Left lung (tissue), 10 donors: ENCODE measurements around the gene IL27RA. TPM values are rescaled to one million over a fixed set of nuclear protein-coding genes. Genes with fewer than 3 reads are reported as not detected.

ENCODE experiments used
- ATAC-seq: fragments of 200-7000 bp; cut with Tn5 transposase; one replicate; pipeline ENCODE4 v1.9.1; 2020; ENCODE audit warnings: moderate library complexity
- DNase-seq, 4 donors: peaks; one replicate each; pipeline ENCODE4 v3.0.0-alpha.2; 2013 to 2020
- H3K27ac ChIP-seq, 2 donors: fragments of 200-600 bp; sonication (generic) in 1 of 2; one replicate each; pipeline versions ENCODE4 v1.5.0 to v1.8.0; 2020 to 2021
- H3K27me3 ChIP-seq, 2 donors: fragments of 200-600 bp; sonication (generic) in 1 of 2; one replicate each; pipeline versions ENCODE4 v1.5.0 to v1.8.0; 2020 to 2021
- H3K36me3 ChIP-seq, 2 donors: fragments of 200-600 bp; sonication (generic) in 1 of 2; one replicate each; pipeline versions ENCODE4 v1.5.0 to v1.8.0; 2020 to 2021
- H3K4me1 ChIP-seq, 2 donors: fragments of 200-600 bp; one replicate each; pipeline ENCODE4 v1.8.0; 2021
- H3K4me3 ChIP-seq, 2 donors: fragments of 200-600 bp; sonication (generic) in 1 of 2; one replicate each; pipeline versions ENCODE4 v1.5.0 to v1.8.0; 2020 to 2021; ENCODE audit warnings: mild to moderate bottlenecking in 1 of 2
- H3K9me3 ChIP-seq, 2 donors: fragments of 200-600 bp; sonication (generic) in 1 of 2; one replicate each; pipeline versions ENCODE4 v1.5.0 to v1.8.0; 2020 to 2021
- CTCF ChIP-seq, 2 donors: fragments of 200-600 bp; sonication (generic) in 1 of 2; IDR thresholded peaks; one replicate each; pipeline versions ENCODE4 v1.5.0 to v1.8.0; 2021; ENCODE audit warnings: antibody characterized with exemption in 2 of 2
- intact Hi-C, 2 donors: fragments of 100-400 bp; cut with DNase I; formaldehyde crosslinking; loops; one replicate each; pipeline versions ENCODE4 v1.11.2 to v1.14.2; 2022
- polyA plus RNA-seq, 6 donors: library from polyadenylated mRNA; unstranded; fragments of 120-200 nt; gene quantifications; one replicate each; pipeline ENCODE4 v1.2.1, GENCODE V29; 2013; ENCODE audit not compliant: insufficient read length in 6 of 6
- total RNA-seq, 2 donors: library from RNA; stranded (reverse); fragmentation: NEBNext Ultra II Directional; extraction: Animal tissue kit (Norgen Biotek cat#: 25700); gene quantifications; one replicate each; pipeline ENCODE4 v1.2.1, GENCODE V29; 2021
- donor health status: DM: no; HTN: yes; CAD: no.
- donor health status: DM: no; HTN: no; CAD: no.

IL27RA gene
- total and polyA plus RNA-seq, 8 donors = 6.7 to 17.4 (median 8.3) TPM

- DNase-seq (peak in 1 of 4 donors; percentile 51), ATAC-seq (no peak)
- no peak for TF ChIP-seq CTCF (IDR thresholded peaks at IDR 0.05)
Measured at GRCh38 chr19:13995017-13995728, 36.4 kb upstream of the IL27RA start.

GRCh38 chr19:13995878-13996765, 35.4 kb upstream of the IL27RA start:
- DNase-seq (peak in 1 of 4 donors; percentile 60), ATAC-seq (no peak)
- no peak overlapping the region for H3K4me3 ChIP-seq
- TF ChIP-seq CTCF (IDR thresholded peaks at IDR 0.05) = no peak
- intact Hi-C loops = no loop called here
- no peaks in the 10 kb centered on the region for H3K27me3 ChIP-seq
- no peak overlapping the region for H3K27ac ChIP-seq
- H3K36me3 ChIP-seq = peaks cover 8 to 56% of the 10 kb centered on the region in 2 donors
- H3K9me3 ChIP-seq = peaks cover 0 to 11% of the 10 kb centered on the region in 2 donors
- no peaks in the 10 kb centered on the region for H3K4me1 ChIP-seq

More at GRCh38 chr19:13995017-13995728, 36.4 kb upstream of the IL27RA start:
- H3K27me3 ChIP-seq = no peaks in the 10 kb centered on the region
- peaks cover 8 to 60% of the 10 kb centered on the region in 2 donors for H3K36me3 ChIP-seq
- H3K9me3 ChIP-seq = peaks cover 0 to 11% of the 10 kb centered on the region in 2 donors
- no peak overlapping the region for H3K27ac ChIP-seq
- H3K4me1 ChIP-seq = no peaks in the 10 kb centered on the region
- no peak overlapping the region for H3K4me3 ChIP-seq
- intact Hi-C loops = no loop called here

GRCh38 chr19:13996928-13997630, 34.5 kb upstream of the IL27RA start:
- no peaks in the 10 kb centered on the region for H3K27me3 ChIP-seq
- DNase-seq (peak in 1 of 4 donors; percentile 51), ATAC-seq (no peak)
- no peaks in the 10 kb centered on the region for H3K4me1 ChIP-seq
- intact Hi-C loops = no loop called here
- peaks cover 4 to 48% of the 10 kb centered on the region in 2 donors for H3K36me3 ChIP-seq
- no peak overlapping the region for H3K4me3 ChIP-seq
- TF ChIP-seq CTCF (IDR thresholded peaks at IDR 0.05) = no peak
- no peak overlapping the region for H3K27ac ChIP-seq
- peaks cover 0 to 11% of the 10 kb centered on the region in 2 donors for H3K9me3 ChIP-seq

- no peaks in the 10 kb centered on the region for H3K27me3 ChIP-seq
- no peak overlapping the region for H3K27ac ChIP-seq
- DNase-seq (peak in 1 of 4 donors; percentile 29), ATAC-seq (no peak)
- H3K36me3 ChIP-seq = peaks cover 0 to 43% of the 10 kb centered on the region in 2 donors
- intact Hi-C loops = no loop called here
- peaks cover 4 to 5% of the 10 kb centered on the region in 2 donors for H3K4me1 ChIP-seq
- no peak overlapping the region for H3K4me3 ChIP-seq
- TF ChIP-seq CTCF (IDR thresholded peaks at IDR 0.05) = no peak
- H3K9me3 ChIP-seq = peaks cover 0 to 11% of the 10 kb centered on the region in 2 donors
Measured at GRCh38 chr19:13997631-13997962, 34.0 kb upstream of the IL27RA start.
